A549 (cell line): ENCODE measurements around the gene JAZF1. TPM values are rescaled to one million over a fixed set of nuclear protein-coding genes. Genes with fewer than 3 reads are reported as not detected.
A peak's percentile ranks its signal among the peaks of the same experiment; 100 is the strongest.

ENCODE experiments used
- ATAC-seq, 2 experiments: fragments of 200-7000 bp in 1 of 2; fragments of >200 bp in 1 of 2; cut with Nextera tagmentation in 1 of 2; cut with Tn5 transposase in 1 of 2; 3 replicates each; pipeline versions ENCODE4 v1.8.0 to v1.9.1; 2018 to 2020; ENCODE audit warnings: mild to moderate bottlenecking in 1 of 2, moderate library complexity in 1 of 2
- CTCF ChIA-PET: fragments of 300-600 bp; sonication (Branson Sonifier 250); formaldehyde crosslinking; extraction: SDS; loops from one replicate; lab custom pipeline; 2021; ENCODE audit warnings: antibody characterized with exemption, inconsistent platforms; lab: Yijun Ruan, JAX
- POLR2A ChIA-PET: fragments of 350-600 bp; formaldehyde crosslinking; extraction: SDS; loops from one replicate; lab custom pipeline; 2021; ENCODE audit warnings: antibody characterized with exemption, inconsistent platforms; lab: Yijun Ruan, JAX
- DNase-seq, 2 experiments: peaks; one replicate each; pipeline versions ENCODE4 v3.0.0 to v3.0.0-alpha.2; 2011 to 2016; ENCODE audit warnings: low read depth in 1 of 2, low spot score in 1 of 2
- FAIRE-seq: peaks from 2 replicates; lab custom pipeline; 2011; peaks lifted over from hg19 to GRCh38; lab: Jason Lieb, UNC
- H3K27ac ChIP-seq, 2 experiments: fragments of >200 bp; sonication (Bioruptor Twin); formaldehyde crosslinking; 3 replicates each; pipeline ENCODE4 v1.5.1; 2016 to 2017
- H3K4me1 ChIP-seq: fragments of >200 bp; sonication (Bioruptor Twin); formaldehyde crosslinking; 3 replicates; pipeline ENCODE4 v1.6.1; 2016
- H3K4me2 ChIP-seq: fragments of >200 bp; sonication (Bioruptor Twin); formaldehyde crosslinking; 3 replicates; pipeline ENCODE4 v1.6.1; 2016
- H3K4me3 ChIP-seq: fragments of >200 bp; sonication (Bioruptor Twin); formaldehyde crosslinking; 3 replicates; pipeline ENCODE4 v1.5.1; 2016
- H3K9me3 ChIP-seq: fragments of >200 bp; sonication (Bioruptor Twin); formaldehyde crosslinking; 3 replicates; pipeline ENCODE4 v1.6.1; 2016
- CBX8 ChIP-seq: fragments of 200-600 bp; sonication (generic); IDR thresholded peaks from 2 replicates; pipeline ENCODE4 v1.6.1; 2016
- CEBPB ChIP-seq, 2 experiments: fragments of >200 bp in 1 of 2; sonication (Bioruptor Twin) in 1 of 2; formaldehyde crosslinking in 1 of 2; IDR thresholded peaks; 2 replicates each; pipeline ENCODE4 v1.6.1; 2012 to 2016
- FOXS1 ChIP-seq: fragments of 250-450 bp; sonication (Bioruptor Pico); IDR thresholded peaks from 2 replicates; pipeline ENCODE4 v1.5.0; 2020; ENCODE audit warnings: mild to moderate bottlenecking, moderate library complexity
- GATA3 ChIP-seq: IDR thresholded peaks from 2 replicates; pipeline ENCODE4 v1.6.1; 2012; ENCODE audit warnings: borderline replicate concordance
- HEYL ChIP-seq: fragments of 250-450 bp; sonication (Bioruptor Pico); IDR thresholded peaks from 2 replicates; pipeline ENCODE4 v1.8.0; 2021; ENCODE audit warnings: mild to moderate bottlenecking, moderate library complexity
- HOXA7 ChIP-seq: fragments of 250-450 bp; sonication (Bioruptor Pico); IDR thresholded peaks from 2 replicates; pipeline ENCODE4 v1.5.0; 2020; ENCODE audit warnings: mild to moderate bottlenecking, moderate library complexity
- KDM1A ChIP-seq: fragments of 200-600 bp; sonication (generic); IDR thresholded peaks from 2 replicates; pipeline ENCODE4 v1.6.1; 2016; ENCODE audit warnings: low read depth, mild to moderate bottlenecking
- MAFK ChIP-seq: fragments of 450-650 bp; IDR thresholded peaks from 2 replicates; pipeline ENCODE4 v1.6.1; 2014; ENCODE audit not compliant: partially characterized antibody
- NFE2L2 ChIP-seq: fragments of 150-350 bp; conservative IDR thresholded peaks from 2 replicates; pipeline ENCODE4 v1.6.1; 2014; ENCODE audit warnings: low read length
- NPAS2 ChIP-seq: fragments of 250-450 bp; sonication (Bioruptor Pico); IDR thresholded peaks from 2 replicates; pipeline ENCODE4 v1.8.0; 2022; ENCODE audit warnings: mild to moderate bottlenecking, moderate library complexity, borderline replicate concordance
- PHF8 ChIP-seq: fragments of 200-600 bp; sonication (generic); IDR thresholded peaks from 2 replicates; pipeline ENCODE4 v1.6.1; 2016; ENCODE audit warnings: low read depth, mild to moderate bottlenecking, antibody characterized with exemption, moderate library complexity, borderline replicate concordance
- RCOR1 ChIP-seq: fragments of 150-350 bp; IDR thresholded peaks from 2 replicates; pipeline ENCODE4 v1.6.1; 2014; ENCODE audit warnings: antibody characterized with exemption, low read length, low read depth
- SMC3 ChIP-seq: fragments of >200 bp; sonication (Bioruptor Twin); formaldehyde crosslinking; IDR thresholded peaks from 3 replicates; pipeline ENCODE4 v1.6.1; 2018; ENCODE audit warnings: inconsistent platforms
- SREBF2 ChIP-seq: fragments of 450-650 bp; IDR thresholded peaks from 2 replicates; pipeline ENCODE4 v1.6.1; 2014; ENCODE audit warnings: mild to moderate bottlenecking, moderate library complexity
- TFCP2L1 ChIP-seq: fragments of 250-450 bp; sonication (Bioruptor Pico); IDR thresholded peaks from 2 replicates; pipeline ENCODE4 v1.5.0; 2021; ENCODE audit warnings: mild to moderate bottlenecking
- ZFP36 ChIP-seq: fragments of 450-650 bp; IDR thresholded peaks from 2 replicates; pipeline ENCODE4 v1.6.1; 2014; ENCODE audit warnings: borderline replicate concordance; ENCODE audit not compliant: partially characterized antibody
- ZNF302 ChIP-seq: fragments of 250-450 bp; sonication (Bioruptor Pico); IDR thresholded peaks from 2 replicates; pipeline ENCODE4 v1.9.0; 2021; ENCODE audit warnings: inconsistent platforms, mild to moderate bottlenecking, moderate library complexity
- WGBS: methylation state at CpG from one replicate; pipeline ENCODE4 v1.1.6; 2017; ENCODE audit errors: missing lambda C conversion rate; 5-methylcytosine and 5-hydroxymethylcytosine counted together
- polyA plus RNA-seq, 4 experiments: library from polyadenylated mRNA; depleted of rRNA in 3 of 4; stranded (reverse); fragments of >200 nt; fragmentation: RNase III in 1 of 4; extraction: RNeasy Plus Mini Kit Qiagen cat#74134 plus additional on column Dnase treatment in 1 of 4; gene quantifications; 2 replicates in 3 of 4; 3 replicates in 1 of 4; pipeline ENCODE4 v1.2.3, GENCODE V29; 2011 to 2017

JAZF1 gene
- polyA plus RNA-seq, 2 of the 4 experiments (the other 2 are of a cell fraction) = 1.9 to 2.8 TPM

DNA sequence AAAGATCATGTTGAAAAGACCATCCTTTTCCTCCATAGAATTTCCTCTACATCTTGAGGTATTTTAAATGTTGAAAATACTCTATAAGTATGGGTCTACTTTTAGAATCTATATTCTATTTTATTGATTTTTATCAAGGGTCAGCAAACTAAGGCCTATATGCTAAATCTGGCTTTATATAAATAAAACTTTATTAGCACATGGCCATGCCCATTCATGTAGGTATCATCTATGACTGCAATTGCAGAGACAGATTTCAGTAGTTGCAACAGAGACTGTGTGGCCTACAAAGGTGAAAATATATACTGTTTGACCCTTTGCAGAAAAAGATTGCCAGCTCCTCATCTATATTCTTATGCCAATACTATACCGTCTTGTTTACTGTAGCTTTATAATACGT lies 367.9 kb downstream of the JAZF1 start:
- ATAC-seq (no peak), FAIRE-seq (no peak), DNase-seq (no peak)
- Histone ChIP-seq H3K4me3 (no peak overlapping the region), H3K4me1 (peaks cover 12% of the 10 kb centered on the region), H3K9me3 (no peaks in the 10 kb centered on the region), H3K27ac (no peak overlapping the region), H3K4me2 (no peak overlapping the region)
- ChIA-PET POLR2A (no interaction called here), CTCF (interaction anchor here (0.6 to 1.5 kb wide), 3 partner anchors 281 to 438 kb away, joined by 3 to 4 read pairs (median 3); no protein-coding TSS in a partner anchor)
- TF ChIP-seq SREBF2 (no peak), KDM1A (no peak)
- WGBS = 92% methylated on average over 2 of the region's 2 CpGs

DNA sequence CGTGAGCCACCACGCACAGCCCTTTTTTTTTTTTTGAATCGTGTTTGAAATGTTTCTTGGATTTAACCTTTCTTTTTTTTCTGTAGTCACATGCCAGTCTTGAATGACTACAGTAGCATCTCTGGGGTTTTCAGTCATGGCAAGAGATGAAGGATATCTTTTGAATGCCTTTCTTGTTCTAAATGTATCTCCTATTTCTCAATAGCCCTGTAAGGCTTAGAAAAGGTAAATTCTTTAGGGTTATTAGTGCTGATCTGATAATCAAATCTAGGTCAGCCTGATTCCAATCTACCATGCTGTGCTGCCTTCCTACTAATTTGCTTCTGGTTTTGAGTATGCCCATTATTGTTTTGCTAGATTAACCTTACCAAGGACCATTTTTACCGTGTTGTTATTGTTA lies 370.4 kb downstream of the JAZF1 start:
- TF ChIP-seq ZNF302 (CRISPR knock-in tag) (no peak), ZFP36 (no peak)
- Histone ChIP-seq H3K9me3 (no peaks in the 10 kb centered on the region), H3K27ac (no peak overlapping the region), H3K4me1 (peaks cover 12% of the 10 kb centered on the region), H3K4me2 (no peak overlapping the region), H3K4me3 (no peak overlapping the region)
- no peak for ATAC-seq
- WGBS = 94% methylated on average over 4 of the region's 4 CpGs
- CTCF ChIA-PET = no interaction called here
- FAIRE-seq = no peak
- POLR2A ChIA-PET = no interaction called here
- DNase-seq = no peak

DNA sequence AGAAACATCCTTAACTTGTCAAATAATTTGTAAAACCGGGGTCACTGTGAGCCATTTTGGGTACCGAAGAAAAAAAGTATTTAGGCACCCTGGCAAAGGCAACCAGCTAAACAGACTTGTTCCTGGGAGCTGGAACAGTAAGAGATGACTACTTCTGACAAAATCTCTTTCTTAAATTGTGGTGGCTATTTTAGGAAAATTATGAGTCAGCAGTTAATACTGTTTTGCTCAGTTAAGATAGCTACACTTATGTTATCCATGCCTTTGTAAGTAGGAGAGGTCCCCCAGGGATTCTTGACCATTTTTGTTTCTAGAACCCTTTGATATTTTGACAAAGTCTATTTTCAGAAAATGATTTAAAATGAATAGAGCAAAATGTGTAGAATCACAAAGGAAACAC lies 372.0 kb downstream of the JAZF1 start:
- CTCF ChIA-PET = no interaction called here
- WGBS = 91% methylated on average over 2 of the region's 2 CpGs
- no peak for TF ChIP-seq FOXS1 (CRISPR knock-in tag)
- no peak for TF ChIP-seq NPAS2
- TF ChIP-seq MAFK = peak; percentile 92
- TF ChIP-seq CBX8 = no peak
- no peak for TF ChIP-seq TFCP2L1 (CRISPR knock-in tag)
- TF ChIP-seq, all 56 proteins: peak for 1
- POLR2A ChIA-PET = no interaction called here
- DNase-seq (no peak), FAIRE-seq (no peak), ATAC-seq (peak in 1 of 2 experiments; percentile 42; a peak in 2 of 6 replicates)
- Histone ChIP-seq H3K4me1 (peaks cover 12% of the 10 kb centered on the region), H3K27ac (no peak overlapping the region), H3K4me2 (peak overlapping the region; percentile 30; the same call in 2 of the 3 replicates), H3K4me3 (no peak overlapping the region), H3K9me3 (no peaks in the 10 kb centered on the region)

DNA sequence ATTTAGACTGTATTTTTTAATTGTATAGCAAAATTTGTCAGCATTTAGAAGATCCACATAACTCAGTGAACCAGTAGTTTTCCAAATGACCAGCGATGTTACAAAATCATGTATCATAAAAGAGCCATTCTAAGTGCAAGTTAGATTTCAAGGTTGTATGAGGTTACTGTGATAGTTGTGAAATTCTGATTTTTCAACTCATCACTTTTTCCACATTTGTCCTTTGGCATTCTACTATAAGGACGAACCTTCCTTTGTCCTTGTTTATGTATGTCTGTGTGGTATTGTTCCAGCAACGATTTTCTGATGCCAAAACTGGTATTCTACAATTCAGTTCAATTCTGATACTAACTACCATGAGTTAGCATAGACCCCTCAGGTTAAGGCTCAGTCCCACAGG lies 376.5 kb downstream of the JAZF1 start:
- CTCF ChIA-PET = no interaction called here

DNA sequence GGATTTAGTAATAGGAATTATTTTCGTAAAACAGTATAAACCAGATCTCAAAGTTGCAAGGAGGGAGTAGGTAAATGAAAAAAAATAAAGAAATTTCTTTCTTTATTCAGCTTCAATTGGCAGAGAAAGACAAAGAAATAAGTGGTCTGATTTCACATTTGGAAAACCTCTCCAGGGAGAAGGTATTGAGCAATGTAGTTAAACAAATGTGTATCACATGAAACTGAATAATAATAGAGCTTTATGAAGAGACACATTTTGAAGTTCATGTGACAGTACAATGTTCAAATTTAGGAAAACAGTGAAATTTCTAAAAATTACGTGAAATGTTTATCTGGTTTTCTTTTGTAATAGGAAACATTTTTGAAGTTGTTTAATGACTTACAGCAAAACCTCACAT lies 377.6 kb downstream of the JAZF1 start:
- no peak for ATAC-seq
- no peak for FAIRE-seq
- TF ChIP-seq SMC3 (no peak), CEBPB (IDR thresholded peaks at IDR 0.05) (peak; percentile 9 to 62; a peak in 2 of 4 replicates), HEYL (CRISPR knock-in tag) (no peak)
- Histone ChIP-seq H3K4me2 (no peak overlapping the region; the same call in 2 of the 3 replicates), H3K27ac (no peak overlapping the region), H3K4me3 (no peak overlapping the region), H3K9me3 (no peaks in the 10 kb centered on the region), H3K4me1 (peaks cover 16% of the 10 kb centered on the region)
- POLR2A ChIA-PET = no interaction called here
- 85% methylated on average over 2 of the region's 2 CpGs for WGBS
- CTCF ChIA-PET = interaction anchor here (0.6 to 1.1 kb wide), 2 partner anchors 57 to 570 kb away, joined by 3 to 5 read pairs; no protein-coding TSS in a partner anchor
- DNase-seq = no peak

More for the DNA sequence above, 376.5 kb downstream of the JAZF1 start:
- Histone ChIP-seq H3K4me1 (peaks cover 26% of the 10 kb centered on the region), H3K4me2 (no peak overlapping the region), H3K9me3 (no peaks in the 10 kb centered on the region), H3K27ac (no peak overlapping the region), H3K4me3 (no peak overlapping the region)
- no peak for TF ChIP-seq TFCP2L1 (CRISPR knock-in tag)
- no peak for TF ChIP-seq RCOR1
- no peak for TF ChIP-seq HOXA7 (CRISPR knock-in tag)
- TF ChIP-seq GATA3 = no peak
- no peak for TF ChIP-seq PHF8
- no peak for TF ChIP-seq NFE2L2
- WGBS = 86% methylated on average over 3 of the region's 3 CpGs
- FAIRE-seq (no peak), DNase-seq (no peak), ATAC-seq (no peak)
- POLR2A ChIA-PET = no interaction called here
